ENCODE measurements around the gene SPATA13.
"Not testable (repeated sequence)": the region's sequence is repeated elsewhere in the genome, so short reads cannot be mapped to it uniquely, and the experiment has no call there.

SPATA13 gene

GRCh38 chr13:24213932-24214331, 53.4 kb downstream of the SPATA13 start:
- DNase-seq (ENCODE audit: low read depth) = no peak
- H3K4me3 ChIP-seq (ENCODE audit: low read depth, low read length) = no peak overlapping the region
- no peak for TF ChIP-seq CTCF (IDR thresholded peaks at IDR 0.05; ENCODE audit: low read depth, low read length, missing control alignments)

GRCh38 chr13:24214528-24214927, 54.0 kb downstream of the SPATA13 start:
- no peak for TF ChIP-seq CTCF (IDR thresholded peaks at IDR 0.05; ENCODE audit: low read depth, low read length, missing control alignments)
- H3K4me3 ChIP-seq (ENCODE audit: low read depth, low read length) = no peak overlapping the region
- DNase-seq (ENCODE audit: low read depth) = no peak

GRCh38 chr13:24215126-24215525, 54.6 kb downstream of the SPATA13 start:
- TF ChIP-seq CTCF (IDR thresholded peaks at IDR 0.05; ENCODE audit: low read depth, low read length, missing control alignments) = no peak

GRCh38 chr13:24215732-24216131, 55.2 kb downstream of the SPATA13 start:
- no peak for DNase-seq (ENCODE audit: low read depth)

More at GRCh38 chr13:24215126-24215525, 54.6 kb downstream of the SPATA13 start:
- H3K4me3 ChIP-seq (ENCODE audit: low read depth, low read length) = no peak overlapping the region
- DNase-seq (ENCODE audit: low read depth) = no peak

GRCh38 chr13:24216176-24216575, 55.7 kb downstream of the SPATA13 start:
- TF ChIP-seq CTCF (IDR thresholded peaks at IDR 0.05; ENCODE audit: low read depth, low read length, missing control alignments) = no peak
- no peak overlapping the region for H3K4me3 ChIP-seq (ENCODE audit: low read depth, low read length)
- DNase-seq (ENCODE audit: low read depth) = no peak

More at GRCh38 chr13:24215732-24216131, 55.2 kb downstream of the SPATA13 start:
- no peak for TF ChIP-seq CTCF (IDR thresholded peaks at IDR 0.05; ENCODE audit: low read depth, low read length, missing control alignments)
- no peak overlapping the region for H3K4me3 ChIP-seq (ENCODE audit: low read depth, low read length)

- not testable (repeated sequence) for H3K4me3 ChIP-seq (ENCODE audit: low read depth, low read length); DNase-seq (ENCODE audit: low read depth)
Observed at GRCh38 chr13:24216779-24217178, 56.3 kb downstream of the SPATA13 start.

- no peak for DNase-seq (ENCODE audit: low read depth)
- H3K4me3 ChIP-seq (ENCODE audit: low read depth, low read length) = no peak overlapping the region
- no peak for TF ChIP-seq CTCF (IDR thresholded peaks at IDR 0.05; ENCODE audit: low read depth, low read length, missing control alignments)
Observed at GRCh38 chr13:24217601-24218281, 57.2 kb downstream of the SPATA13 start.
